Measurements from ENCODE around the gene RBM12.

DNA sequence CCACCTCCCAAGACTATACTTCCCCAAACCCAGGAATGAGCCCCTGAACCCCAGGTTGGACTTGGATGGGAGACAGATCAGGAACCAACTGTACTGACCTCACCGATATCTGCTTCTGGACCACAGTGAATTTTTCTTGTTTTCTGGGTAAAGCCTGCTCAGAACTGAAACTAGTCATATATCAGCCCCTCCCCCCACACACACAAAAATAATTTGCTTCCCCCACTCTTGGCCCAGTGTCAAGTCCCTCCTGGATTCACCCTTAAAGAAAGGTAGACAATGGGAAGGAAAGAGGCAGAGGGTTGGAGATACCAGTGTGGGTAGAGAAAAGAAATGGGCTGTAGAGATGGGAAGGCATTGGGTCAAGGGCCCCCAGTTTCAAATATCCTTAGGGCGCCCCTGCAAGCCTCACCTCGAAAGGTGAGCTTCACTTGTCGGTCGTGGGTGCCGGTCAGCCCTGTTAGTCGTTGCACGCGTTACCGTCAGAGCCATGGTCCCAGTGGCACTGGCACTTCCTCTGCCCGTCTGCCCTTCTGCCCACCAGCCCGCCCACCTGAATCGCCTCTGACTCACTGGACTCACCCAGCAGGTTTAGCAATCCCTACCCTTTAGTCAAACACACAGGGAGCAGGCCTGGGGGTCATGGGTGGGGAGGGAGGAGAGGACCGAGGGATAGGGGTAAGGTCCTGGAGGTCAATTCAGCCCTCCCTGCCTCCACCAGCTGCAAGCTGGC, 57.5 kb downstream of the RBM12 start:
- TF ChIP-seq POLR2A (IDR thresholded peaks at IDR 0.05), result no peak
- TF ChIP-seq, protein P1, sequence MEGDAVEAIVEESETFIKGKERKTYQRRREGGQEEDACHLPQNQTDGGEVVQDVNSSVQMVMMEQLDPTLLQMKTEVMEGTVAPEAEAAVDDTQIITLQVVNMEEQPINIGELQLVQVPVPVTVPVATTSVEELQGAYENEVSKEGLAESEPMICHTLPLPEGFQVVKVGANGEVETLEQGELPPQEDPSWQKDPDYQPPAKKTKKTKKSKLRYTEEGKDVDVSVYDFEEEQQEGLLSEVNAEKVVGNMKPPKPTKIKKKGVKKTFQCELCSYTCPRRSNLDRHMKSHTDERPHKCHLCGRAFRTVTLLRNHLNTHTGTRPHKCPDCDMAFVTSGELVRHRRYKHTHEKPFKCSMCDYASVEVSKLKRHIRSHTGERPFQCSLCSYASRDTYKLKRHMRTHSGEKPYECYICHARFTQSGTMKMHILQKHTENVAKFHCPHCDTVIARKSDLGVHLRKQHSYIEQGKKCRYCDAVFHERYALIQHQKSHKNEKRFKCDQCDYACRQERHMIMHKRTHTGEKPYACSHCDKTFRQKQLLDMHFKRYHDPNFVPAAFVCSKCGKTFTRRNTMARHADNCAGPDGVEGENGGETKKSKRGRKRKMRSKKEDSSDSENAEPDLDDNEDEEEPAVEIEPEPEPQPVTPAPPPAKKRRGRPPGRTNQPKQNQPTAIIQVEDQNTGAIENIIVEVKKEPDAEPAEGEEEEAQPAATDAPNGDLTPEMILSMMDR (IDR thresholded peaks at IDR 0.05), result no peak
